ENCODE measurements around the gene ZNF655. TPM values are rescaled to one million over a fixed set of nuclear protein-coding genes. Genes with fewer than 3 reads are reported as not detected.
"Not testable (repeated sequence)": the region's sequence is repeated elsewhere in the genome, so short reads cannot be mapped to it uniquely, and the experiment has no call there.

The ZNF655 gene
- total RNA-seq = 10 to 100 TPM; 50.8 to 66.7 TPM

GRCh38 chr7:99558306-99559174 is at the start of gene ZNF655:
Gene ZNF655 (plus strand): TSS chr7:99558642. CDS start chr7:99560560, 1,918 bp downstream.
- Mint-ChIP-seq H3K27ac (peak within 1 kb of the TSS; percentile 97 to 100), H3K9me3 (no peaks in the 10 kb centered on the region), H3K36me3 (peaks cover 37 to 49% of the 10 kb centered on the region in 2 donors)
- peak; percentile 80 to 88 for ATAC-seq
- DNase-seq (ENCODE audit: low spot score in 2 of 2) = peak; percentile 82 to 92

GRCh38 chr7:99514050-99514449 is 44.4 kb upstream of the ZNF655 start:
- H3K9me3 Mint-ChIP-seq = no peaks in the 10 kb centered on the region
- H3K36me3 Mint-ChIP-seq = peaks cover 8 to 15% of the 10 kb centered on the region in 2 donors
- no peak for ATAC-seq
- H3K27ac Mint-ChIP-seq = no peak overlapping the region
- DNase-seq (ENCODE audit: low spot score in 2 of 2) = no peak

- ATAC-seq = no peak
- DNase-seq (ENCODE audit: low spot score in 2 of 2) = no peak
- Mint-ChIP-seq H3K9me3 (no peaks in the 10 kb centered on the region), H3K36me3 (peaks cover 12 to 28% of the 10 kb centered on the region in 2 donors), H3K27ac (no peak overlapping the region)
These were observed 37.0 kb upstream of the ZNF655 start for GRCh38 chr7:99521399-99521798.

DNA sequence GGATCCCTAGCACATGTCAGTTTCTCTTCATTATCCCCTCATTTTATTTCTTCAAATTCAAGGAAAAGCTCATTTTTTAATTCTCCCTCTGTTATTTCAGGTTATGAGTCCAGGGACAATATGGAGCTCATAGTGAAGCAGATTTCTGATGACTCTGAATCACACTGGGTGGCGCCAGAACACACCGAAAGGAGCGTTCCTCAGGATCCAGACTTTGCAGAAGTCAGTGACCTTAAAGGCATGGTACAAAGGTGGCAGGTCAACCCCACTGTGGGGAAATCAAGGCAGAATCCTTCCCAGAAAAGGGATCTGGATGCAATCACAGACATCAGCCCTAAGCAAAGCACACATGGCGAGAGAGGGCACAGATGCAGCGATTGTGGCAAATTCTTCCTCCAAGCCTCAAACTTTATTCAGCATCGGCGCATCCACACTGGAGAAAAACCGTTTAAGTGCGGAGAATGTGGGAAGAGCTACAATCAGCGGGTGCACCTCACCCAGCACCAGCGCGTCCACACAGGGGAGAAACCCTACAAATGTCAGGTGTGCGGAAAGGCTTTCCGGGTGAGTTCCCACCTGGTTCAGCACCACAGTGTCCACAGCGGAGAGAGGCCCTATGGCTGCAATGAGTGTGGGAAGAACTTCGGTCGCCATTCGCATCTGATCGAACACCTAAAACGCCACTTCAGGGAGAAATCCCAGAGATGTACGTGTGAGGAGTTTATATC is 32.6 kb upstream of the ZNF655 start:
- Mint-ChIP-seq H3K9me3 (peaks cover 6 to 8% of the 10 kb centered on the region in 2 donors), H3K36me3 (peaks cover 36 to 53% of the 10 kb centered on the region in 2 donors), H3K27ac (peak overlapping the region in 1 of 2 donors; percentile 52)
- ATAC-seq = peak in 1 of 2 donors; percentile 47
- no peak for DNase-seq (ENCODE audit: low spot score in 2 of 2)

GRCh38 chr7:99531354-99531765 is 27.1 kb upstream of the ZNF655 start:
- Mint-ChIP-seq H3K27ac (no peak overlapping the region), H3K36me3 (peaks cover 60 to 82% of the 10 kb centered on the region in 2 donors), H3K9me3 (peaks cover 29 to 36% of the 10 kb centered on the region in 2 donors)
- DNase-seq (ENCODE audit: low spot score in 2 of 2) (no peak), ATAC-seq (no peak)

- ATAC-seq = no peak
- DNase-seq (ENCODE audit: low spot score in 2 of 2) = no peak
- peaks cover 31 to 42% of the 10 kb centered on the region in 2 donors for H3K9me3 Mint-ChIP-seq
- H3K36me3 Mint-ChIP-seq = peaks cover 51 to 57% of the 10 kb centered on the region in 2 donors
- H3K27ac Mint-ChIP-seq = no peak overlapping the region
These were observed 22.8 kb upstream of the ZNF655 start for GRCh38 chr7:99535667-99536066.

DNA sequence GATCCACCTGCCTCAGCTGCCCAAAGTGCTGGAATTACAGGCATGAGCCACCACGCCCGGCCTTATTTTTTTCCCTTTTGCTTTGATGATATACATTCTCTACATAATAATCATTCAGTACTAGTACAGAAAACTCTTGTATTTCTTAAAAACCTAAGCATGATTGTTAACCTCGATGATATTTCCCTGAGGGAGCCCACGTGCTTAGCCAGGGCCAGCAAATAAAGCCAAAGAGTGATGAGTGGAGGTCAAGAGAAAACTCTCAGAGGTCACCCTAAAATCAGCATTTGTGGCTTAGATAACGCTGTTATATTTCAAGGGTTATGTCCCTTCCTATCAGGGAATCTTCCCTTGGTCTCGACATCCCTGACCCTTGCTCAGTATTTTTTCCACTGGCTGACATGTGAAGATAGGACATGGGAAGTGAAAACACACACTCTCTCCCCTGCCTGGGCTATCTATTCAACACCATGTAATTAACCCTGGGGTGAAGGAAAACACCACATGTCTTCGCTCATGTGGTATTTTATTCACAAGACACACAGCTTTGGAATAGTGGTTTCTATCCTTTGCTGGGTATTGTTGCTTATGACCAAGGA is 19.1 kb upstream of the ZNF655 start:
- no peak overlapping the region for H3K27ac Mint-ChIP-seq
- peaks cover 27 to 47% of the 10 kb centered on the region in 2 donors for H3K36me3 Mint-ChIP-seq
- ATAC-seq (no peak), DNase-seq (ENCODE audit: low spot score in 2 of 2) (no peak)
- H3K9me3 Mint-ChIP-seq = peaks cover 20 to 28% of the 10 kb centered on the region in 2 donors

- ATAC-seq (no peak), DNase-seq (ENCODE audit: low spot score in 2 of 2) (no peak)
- Mint-ChIP-seq H3K27ac (no peak overlapping the region), H3K9me3 (peaks cover 20 to 33% of the 10 kb centered on the region in 2 donors), H3K36me3 (peaks cover 27 to 47% of the 10 kb centered on the region in 2 donors)
These were observed 17.9 kb upstream of the ZNF655 start for GRCh38 chr7:99540542-99540941.

DNA sequence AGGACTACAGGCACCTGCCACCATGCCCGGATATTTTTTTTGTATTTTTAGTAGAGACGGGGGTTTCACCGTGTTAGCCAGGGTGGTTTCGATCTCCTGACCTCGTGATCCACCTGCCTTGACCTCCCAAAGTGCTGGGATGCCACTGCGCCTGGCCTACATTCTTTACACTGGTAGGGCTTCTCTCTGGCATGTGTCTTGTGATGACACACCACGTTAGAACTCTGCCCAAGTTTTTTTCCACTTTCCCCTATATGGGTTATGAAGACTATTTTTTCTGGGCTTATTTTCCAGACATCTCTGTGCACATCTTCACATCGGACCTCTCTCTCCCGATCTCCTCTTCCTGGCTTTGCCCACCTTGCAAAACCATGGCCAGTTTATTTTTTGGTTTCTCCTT is 17.2 kb upstream of the ZNF655 start:
- H3K27ac Mint-ChIP-seq = peak overlapping the region in 1 of 2 donors; percentile 73
- peaks cover 20 to 29% of the 10 kb centered on the region in 2 donors for H3K9me3 Mint-ChIP-seq
- H3K36me3 Mint-ChIP-seq = peaks cover 27 to 48% of the 10 kb centered on the region in 2 donors
- DNase-seq (ENCODE audit: low spot score in 2 of 2) = no peak
- ATAC-seq = no peak

GRCh38 chr7:99543081-99543671 is 15.3 kb upstream of the ZNF655 start:
- H3K9me3 Mint-ChIP-seq = peaks cover 21 to 35% of the 10 kb centered on the region in 2 donors
- DNase-seq (ENCODE audit: low spot score in 2 of 2) (no peak), ATAC-seq (no peak)

DNA sequence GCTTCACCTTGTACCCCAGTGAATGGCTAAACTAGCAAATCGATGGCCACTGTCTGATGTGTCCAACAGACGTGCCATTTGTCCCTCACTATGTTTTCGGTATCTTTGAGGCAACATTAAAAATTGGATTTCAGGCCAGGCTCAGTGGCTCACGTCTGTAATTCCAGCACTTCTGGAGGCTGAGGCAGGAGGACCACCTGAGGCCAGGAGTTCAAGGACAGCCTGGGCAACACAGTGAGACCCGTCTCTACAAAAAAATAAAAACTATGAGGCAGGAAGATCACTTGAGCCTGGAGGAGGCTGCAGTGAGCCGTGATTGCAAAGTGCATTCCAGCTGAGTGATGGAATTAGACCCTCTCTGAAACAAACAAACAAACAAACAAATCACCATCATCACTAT is 14.5 kb upstream of the ZNF655 start:
- ATAC-seq = no peak
- DNase-seq (ENCODE audit: low spot score in 2 of 2) = no peak
- peaks cover 20 to 33% of the 10 kb centered on the region in 2 donors for H3K9me3 Mint-ChIP-seq
- peaks cover 22 to 56% of the 10 kb centered on the region in 2 donors for H3K36me3 Mint-ChIP-seq
- no peak overlapping the region for H3K27ac Mint-ChIP-seq

More at GRCh38 chr7:99543081-99543671, 15.3 kb upstream of the ZNF655 start:
- peaks cover 25 to 58% of the 10 kb centered on the region in 2 donors for H3K36me3 Mint-ChIP-seq
- no peak overlapping the region for H3K27ac Mint-ChIP-seq

DNA sequence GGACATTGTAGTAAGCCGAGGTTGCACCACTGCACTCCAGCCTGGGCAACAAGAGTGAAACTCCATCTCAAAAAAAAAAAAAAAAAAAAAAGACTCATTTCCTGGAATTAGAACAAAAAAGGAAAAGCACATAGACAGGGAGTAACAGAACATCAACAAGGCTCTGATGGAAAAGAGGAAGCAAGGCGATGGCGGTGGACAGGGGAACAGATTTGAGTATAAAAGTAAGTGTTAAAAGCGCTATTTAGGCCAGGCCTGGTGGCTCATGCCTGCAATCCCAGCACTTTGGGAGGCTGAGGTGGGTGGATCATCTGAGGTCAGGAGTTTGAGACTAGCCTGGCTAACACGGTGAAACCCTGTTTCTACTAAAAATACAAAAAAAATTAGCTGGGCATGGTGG is 13.1 kb upstream of the ZNF655 start:
- peaks cover 18 to 34% of the 10 kb centered on the region in 2 donors for H3K9me3 Mint-ChIP-seq
- H3K27ac Mint-ChIP-seq; DNase-seq (ENCODE audit: low spot score in 2 of 2); ATAC-seq: not testable (repeated sequence)
- peaks cover 20 to 56% of the 10 kb centered on the region in 2 donors for H3K36me3 Mint-ChIP-seq

- Mint-ChIP-seq H3K36me3 (peaks cover 17 to 28% of the 10 kb centered on the region in 2 donors), H3K9me3 (peaks cover 4 to 18% of the 10 kb centered on the region in 2 donors)
- not testable (repeated sequence) for DNase-seq (ENCODE audit: low spot score in 2 of 2); ATAC-seq; H3K27ac Mint-ChIP-seq
These were observed 8.9 kb upstream of the ZNF655 start for GRCh38 chr7:99549545-99549944.

DNA sequence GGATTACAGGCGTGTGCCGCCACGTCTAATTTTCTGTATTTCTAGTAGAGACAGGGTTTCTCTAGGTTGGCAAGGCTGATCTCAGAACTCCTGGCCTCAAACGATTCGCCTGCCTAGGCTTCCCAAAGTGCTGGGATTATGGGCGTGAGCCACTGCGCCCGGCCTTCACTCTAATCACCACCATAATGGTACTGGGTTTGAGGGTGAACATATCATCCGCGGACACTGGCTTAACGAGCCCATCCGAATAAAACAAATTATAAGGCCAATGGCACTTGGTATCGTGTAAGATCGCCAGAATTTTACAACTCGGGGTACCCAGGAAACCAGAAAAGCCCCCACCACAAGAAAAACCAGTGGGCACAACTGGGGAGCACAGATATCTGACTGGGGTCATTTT is 7.1 kb upstream of the ZNF655 start:
- Mint-ChIP-seq H3K9me3 (peaks cover 4 to 14% of the 10 kb centered on the region in 2 donors), H3K36me3 (peaks cover 21 to 26% of the 10 kb centered on the region in 2 donors), H3K27ac (peak overlapping the region; percentile 8 to 97)
- ATAC-seq (peak in 1 of 2 donors; percentile 2), DNase-seq (ENCODE audit: low spot score in 2 of 2) (no peak)

DNA sequence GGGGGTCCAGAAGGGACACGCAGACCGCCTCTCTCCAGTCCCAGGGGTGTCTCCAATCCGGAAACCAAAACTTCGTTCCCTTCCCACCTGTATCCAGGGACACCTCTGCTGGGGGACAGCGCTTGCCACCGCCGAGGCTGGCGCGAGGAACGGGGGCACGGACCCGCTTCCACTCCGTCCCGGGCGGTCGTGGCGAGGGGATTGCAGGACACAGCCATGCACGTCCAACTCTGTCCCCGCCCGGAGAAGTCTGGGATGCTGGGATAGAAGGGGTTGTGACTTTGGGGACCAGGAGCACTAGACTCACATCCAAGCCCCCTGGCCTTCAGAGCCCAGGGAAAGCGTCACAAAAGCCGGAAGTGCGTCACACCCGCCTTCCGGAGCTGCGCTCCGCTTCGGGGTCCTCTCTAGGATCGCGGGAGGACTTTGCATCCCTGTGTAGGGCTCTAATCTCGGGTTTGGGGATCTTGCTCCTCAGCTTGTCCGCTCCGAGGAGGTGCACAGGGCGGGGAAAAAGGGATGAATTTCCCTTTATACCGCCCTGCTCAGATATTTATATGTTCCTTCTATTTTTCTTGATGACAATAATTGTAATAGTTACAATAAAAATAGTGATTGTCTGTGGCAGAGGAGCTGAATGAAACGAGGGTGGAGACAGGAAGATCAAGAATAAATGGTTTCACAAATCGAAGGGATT is 6.5 kb upstream of the ZNF655 start, which contains the start of gene FAM200A:
TSS of gene FAM200A (minus strand) at position 348 of the 697 bp plus-strand sequence. CDS start 3,707 bp downstream, outside the sequence.
- ATAC-seq = peak; percentile 99 to 100
- Mint-ChIP-seq H3K9me3 (peaks cover 4 to 13% of the 10 kb centered on the region in 2 donors), H3K27ac (peak within 1 kb of the TSS; percentile 8 to 97), H3K36me3 (peaks cover 21 to 24% of the 10 kb centered on the region in 2 donors)
- peak; percentile 72 to 78 for DNase-seq (ENCODE audit: low spot score in 2 of 2)
